Neuronal stem cell (in vitro differentiated cells): ENCODE data around the gene GDAP2.

Experiments
- DNase-seq: peaks from one replicate; pipeline ENCODE4 v3.0.0-alpha.2; 2013; ENCODE audit warnings: low spot score
- H2AFZ ChIP-seq: one replicate; pipeline ENCODE4 v1.6.1; 2013; ENCODE audit warnings: mild to moderate bottlenecking, low read length, inconsistent platforms
- H2AK5ac ChIP-seq: 2 replicates; pipeline ENCODE4 v1.6.1; 2013; ENCODE audit warnings: low read depth, mild to moderate bottlenecking, inconsistent platforms, low read length, moderate library complexity, mixed read lengths
- H2BK120ac ChIP-seq: 2 replicates; pipeline ENCODE4 v1.6.1; 2013; ENCODE audit warnings: low read depth, mild to moderate bottlenecking, inconsistent platforms, low read length, moderate library complexity, mixed read lengths
- H2BK12ac ChIP-seq: one replicate; pipeline ENCODE4 v1.6.1; 2013; ENCODE audit warnings: low read length, inconsistent platforms
- H2BK15ac ChIP-seq: 2 replicates; pipeline ENCODE4 v1.6.1; 2013; ENCODE audit warnings: mild to moderate bottlenecking, low read length, inconsistent platforms, mixed read lengths
- H2BK5ac ChIP-seq: one replicate; pipeline ENCODE4 v1.6.1; 2013; ENCODE audit warnings: inconsistent platforms, mild to moderate bottlenecking, low read length, moderate library complexity
- H3K14ac ChIP-seq: one replicate; pipeline ENCODE4 v1.6.1; 2013; ENCODE audit warnings: low read length, inconsistent platforms
- H3K18ac ChIP-seq: 2 replicates; pipeline ENCODE4 v1.6.1; 2013; ENCODE audit warnings: low read length, inconsistent platforms
- H3K23ac ChIP-seq: 2 replicates; pipeline ENCODE4 v1.6.1; 2013; ENCODE audit warnings: low read depth, mild to moderate bottlenecking, mixed read lengths, low read length, inconsistent platforms; ENCODE audit not compliant: poor library complexity
- H3K27ac ChIP-seq: replicated peaks from 3 replicates; pipeline ENCODE4 v1.5.1; 2013; ENCODE audit warnings: low read length, inconsistent platforms
- H3K27me3 ChIP-seq, 3 experiments: 2 replicates each; pipeline ENCODE4 v1.6.1; 2013; ENCODE audit warnings: low read length in 3 of 3, mild to moderate bottlenecking in 2 of 3, inconsistent platforms in 1 of 3, low read depth in 1 of 3, mixed read lengths in 1 of 3, moderate library complexity in 1 of 3; ENCODE audit not compliant: control insufficient read depth in 3 of 3, insufficient read depth in 3 of 3
- H3K36me3 ChIP-seq, 2 donors: replicated peaks in 1 of 2; 2 replicates each; pipeline ENCODE4 v1.6.1; 2013; ENCODE audit warnings: low read length in 2 of 2; ENCODE audit not compliant: control insufficient read depth in 2 of 2, insufficient read depth in 2 of 2
- H3K4ac ChIP-seq: 2 replicates; pipeline ENCODE4 v1.6.1; 2013; ENCODE audit warnings: inconsistent platforms, mild to moderate bottlenecking, low read length, moderate library complexity
- H3K4me1 ChIP-seq, 2 donors: 1 replicate in 1 of 2; 2 replicates in 1 of 2; pipeline ENCODE4 v1.6.1; 2013; ENCODE audit warnings: low read length in 2 of 2, low read depth in 1 of 2; ENCODE audit not compliant: control insufficient read depth in 2 of 2, insufficient read depth in 1 of 2
- H3K4me2 ChIP-seq: one replicate; pipeline ENCODE4 v1.6.1; 2013; ENCODE audit warnings: mild to moderate bottlenecking, low read length, inconsistent platforms; ENCODE audit not compliant: insufficient read depth, poor library complexity, severe bottlenecking
- H3K4me3 ChIP-seq, 2 donors: 2 replicates each; pipeline ENCODE4 v1.5.1; 2013; ENCODE audit warnings: low read length in 2 of 2, mild to moderate bottlenecking in 2 of 2, inconsistent platforms in 1 of 2, moderate library complexity in 1 of 2
- H3K79me1 ChIP-seq: one replicate; pipeline ENCODE4 v1.6.1; 2013; ENCODE audit warnings: low read depth, mild to moderate bottlenecking, inconsistent platforms, low read length, moderate library complexity
- H3K9ac ChIP-seq: one replicate; pipeline ENCODE4 v1.6.1; 2013; ENCODE audit warnings: mild to moderate bottlenecking, low read depth, low read length, inconsistent platforms; ENCODE audit not compliant: poor library complexity
- H3K9me3 ChIP-seq, 2 donors: replicated peaks in 1 of 2; 2 replicates each; pipeline versions ENCODE3 to v1.6.1; 2013; ENCODE audit warnings: low read length in 2 of 2, mild to moderate bottlenecking in 2 of 2, inconsistent platforms in 1 of 2, low read depth in 1 of 2, mixed read lengths in 1 of 2, moderate library complexity in 1 of 2; ENCODE audit not compliant: control insufficient read depth in 2 of 2, insufficient read depth in 1 of 2
- H4K8ac ChIP-seq: one replicate; pipeline ENCODE4 v1.6.1; 2013; ENCODE audit warnings: low read depth, mild to moderate bottlenecking, inconsistent platforms, low read length, moderate library complexity
- H4K91ac ChIP-seq: one replicate; pipeline ENCODE4 v1.6.1; 2013; ENCODE audit warnings: low read length, low read depth, mild to moderate bottlenecking, inconsistent platforms; ENCODE audit not compliant: poor library complexity
- WGBS, 2 donors: extraction: QIAGEN DNeasy Blood & Tissue Kit; methylation state at CpG; one replicate each; pipeline ENCODE4 v1.1.7; 2013; ENCODE audit warnings: missing lambda C conversion rate in 2 of 2, mixed read lengths in 1 of 2; ENCODE audit not compliant: insufficient read length in 2 of 2, insufficient replicate concordance in 1 of 2; ENCODE audit errors: extremely low coverage in 2 of 2; 5-methylcytosine and 5-hydroxymethylcytosine counted together

The GDAP2 gene

GRCh38 chr1:117905019-117905418 is 24.4 kb downstream of the GDAP2 start:
- H3K27ac ChIP-seq, result no peak overlapping the region
- no peak overlapping the region for H2BK5ac ChIP-seq
- H2AK5ac ChIP-seq, result no peak overlapping the region
- no peak overlapping the region for H3K18ac ChIP-seq
- no peaks in the 10 kb centered on the region for H3K79me1 ChIP-seq
- no peak overlapping the region for H3K23ac ChIP-seq
- H3K4me3 ChIP-seq, result no peak overlapping the region
- H2BK12ac ChIP-seq, result no peak overlapping the region
- no peak overlapping the region for H3K4me2 ChIP-seq
- no CpG with 5 or more reads among the region's 2 CpGs for WGBS, 2 donors
- H3K9me3 ChIP-seq, result no peaks in the 10 kb centered on the region
- H4K8ac ChIP-seq, result no peak overlapping the region
- H4K91ac ChIP-seq, result no peak overlapping the region
- H3K4me1 ChIP-seq, result no peaks in the 10 kb centered on the region
- H3K14ac ChIP-seq, result no peak overlapping the region
- H3K27me3 ChIP-seq, result no peaks in the 10 kb centered on the region
- H3K9ac ChIP-seq, result no peak overlapping the region
- no peak overlapping the region for H2AFZ ChIP-seq
- no peak for DNase-seq
- no peak overlapping the region for H2BK15ac ChIP-seq
- no peak overlapping the region for H3K4ac ChIP-seq
- peaks cover 8 to 92% of the 10 kb centered on the region in 2 donors for H3K36me3 ChIP-seq
- no peak overlapping the region for H2BK120ac ChIP-seq

DNA sequence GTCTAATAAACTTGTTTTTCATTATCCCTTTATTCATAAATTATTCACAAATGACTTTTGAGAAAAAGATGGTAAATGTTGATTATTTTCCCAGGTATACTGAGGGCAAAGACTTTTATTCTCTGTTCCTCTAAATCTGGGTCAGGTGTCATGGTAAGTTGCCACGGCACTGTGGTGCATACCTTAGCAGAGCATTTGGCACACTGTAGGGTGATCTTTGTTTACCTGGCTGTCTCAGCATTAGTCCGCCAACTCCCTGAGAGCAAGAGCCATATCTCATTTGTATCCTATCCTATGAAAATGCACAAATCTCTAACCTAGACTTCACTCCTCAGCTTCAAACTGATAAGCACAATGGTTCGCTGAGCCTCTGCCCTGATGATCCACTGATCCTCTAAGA is 24.9 kb downstream of the GDAP2 start:
- Histone ChIP-seq H4K8ac (no peak overlapping the region), H3K14ac (no peak overlapping the region), H3K27ac (no peak overlapping the region), H3K27me3 (no peaks in the 10 kb centered on the region), H2BK120ac (no peak overlapping the region), H3K4me1 (no peaks in the 10 kb centered on the region), H4K91ac (no peak overlapping the region), H3K18ac (no peak overlapping the region), H2BK15ac (no peak overlapping the region), H3K9me3 (no peaks in the 10 kb centered on the region), H2AK5ac (no peak overlapping the region), H2AFZ (no peak overlapping the region), H3K4ac (no peak overlapping the region), H3K79me1 (no peaks in the 10 kb centered on the region), H3K4me2 (no peak overlapping the region), H3K23ac (no peak overlapping the region), H2BK12ac (no peak overlapping the region), H2BK5ac (no peak overlapping the region), H3K36me3 (peaks cover 8 to 92% of the 10 kb centered on the region in 2 donors), H3K4me3 (no peak overlapping the region), H3K9ac (no peak overlapping the region)
- no peak for DNase-seq
- WGBS, 2 donors, result no CpG with 5 or more reads among the region's 3 CpGs

DNA sequence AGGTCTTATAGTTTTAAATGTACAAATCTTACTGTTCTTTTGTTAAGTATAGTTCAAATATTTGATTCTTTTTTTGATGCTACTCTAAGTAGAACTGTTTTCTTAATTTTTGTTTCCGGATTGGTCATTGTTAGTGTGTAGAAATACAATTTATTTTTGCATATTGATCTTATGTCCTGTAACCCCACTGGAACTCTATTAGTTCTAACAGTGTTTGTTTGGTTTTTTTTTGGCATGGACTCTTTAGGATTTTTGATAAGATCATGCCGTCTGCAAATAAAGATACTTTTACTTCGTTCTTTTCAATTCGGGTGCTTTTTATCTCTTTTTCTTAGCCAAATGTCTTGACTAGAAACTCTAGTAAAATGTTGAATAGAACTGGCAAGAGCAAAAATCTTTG is 26.5 kb downstream of the GDAP2 start:
- Histone ChIP-seq H3K27ac (no peak overlapping the region), H3K4me3 (no peak overlapping the region), H2AFZ (no peak overlapping the region), H2BK5ac (no peak overlapping the region), H3K27me3 (no peaks in the 10 kb centered on the region), H2AK5ac (no peak overlapping the region), H3K9ac (no peak overlapping the region), H3K36me3 (peaks cover 10 to 94% of the 10 kb centered on the region in 2 donors), H3K14ac (no peak overlapping the region), H3K18ac (no peak overlapping the region), H3K9me3 (no peaks in the 10 kb centered on the region), H3K4me1 (no peaks in the 10 kb centered on the region), H3K79me1 (no peaks in the 10 kb centered on the region), H4K8ac (no peak overlapping the region), H2BK120ac (no peak overlapping the region), H2BK12ac (no peak overlapping the region), H3K4me2 (no peak overlapping the region), H4K91ac (no peak overlapping the region), H2BK15ac (no peak overlapping the region), H3K4ac (no peak overlapping the region), H3K23ac (no peak overlapping the region)
- no peak for DNase-seq
- no CpG with 5 or more reads among the region's 4 CpGs for WGBS, 2 donors

- H3K9me3 ChIP-seq, result no peaks in the 10 kb centered on the region
- no peak overlapping the region for H2AFZ ChIP-seq
- H3K4me3 ChIP-seq, result no peak overlapping the region
- H4K8ac ChIP-seq, result no peak overlapping the region
- no peaks in the 10 kb centered on the region for H3K79me1 ChIP-seq
- no peak overlapping the region for H2BK15ac ChIP-seq
- H3K4me2 ChIP-seq, result no peak overlapping the region
- H2AK5ac ChIP-seq, result no peak overlapping the region
- H3K9ac ChIP-seq, result no peak overlapping the region
- H2BK5ac ChIP-seq, result no peak overlapping the region
- no peaks in the 10 kb centered on the region for H3K27me3 ChIP-seq
- no peak overlapping the region for H3K27ac ChIP-seq
- DNase-seq, result no peak
- H2BK12ac ChIP-seq, result no peak overlapping the region
- no peak overlapping the region for H3K14ac ChIP-seq
- no peaks in the 10 kb centered on the region for H3K4me1 ChIP-seq
- no peak overlapping the region for H3K23ac ChIP-seq
- H3K4ac ChIP-seq, result no peak overlapping the region
- no CpG with 5 or more reads among the region's 1 CpG for WGBS, 2 donors
- no peak overlapping the region for H2BK120ac ChIP-seq
- H3K36me3 ChIP-seq, result peaks cover 12 to 94% of the 10 kb centered on the region in 2 donors
- no peak overlapping the region for H4K91ac ChIP-seq
- no peak overlapping the region for H3K18ac ChIP-seq
Measured at GRCh38 chr1:117899801-117900200, 29.6 kb downstream of the GDAP2 start.
